Activated CD4-positive, alpha-beta T cell treated with anti-CD3 and anti-CD28 coated beads for 48 hours (primary cell): ENCODE data around the gene RNF212.

Source experiments
- DNase-seq: peaks from one replicate; pipeline ENCODE4 v3.0.0-alpha.2; 2020

RNF212 gene

GRCh38 chr4:1087371-1087770 lies 26.0 kb downstream of the RNF212 start:
- no peak for DNase-seq

DNA sequence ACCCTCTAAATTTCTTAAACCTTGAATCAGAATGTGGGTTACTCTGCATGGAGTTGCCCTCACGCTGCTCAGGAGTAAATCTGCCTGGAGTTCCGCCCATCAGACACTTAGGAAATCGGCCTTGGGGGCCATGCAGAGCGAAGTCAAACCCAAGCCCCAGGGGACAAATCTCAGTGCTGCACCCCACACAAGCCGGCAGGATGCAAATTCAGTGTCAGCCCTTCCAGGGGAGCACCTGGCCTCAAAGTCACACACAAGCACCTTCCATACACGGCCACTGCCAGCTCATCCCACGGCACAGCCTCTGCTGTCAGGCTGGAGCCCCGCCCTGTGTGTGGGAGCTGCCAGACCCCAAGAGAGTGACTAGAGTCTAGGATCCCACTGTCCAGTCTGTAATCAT lies 27.4 kb downstream of the RNF212 start:
- DNase-seq: no peak

DNA sequence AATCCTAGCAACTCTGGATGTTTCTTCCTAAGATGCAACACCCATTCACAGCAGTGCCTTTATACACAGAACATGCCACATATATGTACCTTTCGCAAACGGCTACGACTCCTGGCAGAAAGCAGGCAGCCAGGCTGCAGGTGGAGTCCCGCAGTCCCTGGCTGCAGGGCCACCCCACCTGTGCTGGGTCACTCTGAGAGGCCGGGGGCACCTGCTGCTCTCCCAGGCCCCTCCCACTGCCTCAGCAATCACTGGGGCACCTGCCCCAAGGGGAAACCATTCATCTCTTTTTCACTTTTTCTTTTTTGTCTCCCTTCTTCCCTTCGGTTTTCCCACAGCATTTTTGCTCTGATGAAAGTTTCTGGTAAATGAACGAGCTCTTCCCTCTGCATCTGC lies 28.0 kb downstream of the RNF212 start:
- DNase-seq: no peak

DNA sequence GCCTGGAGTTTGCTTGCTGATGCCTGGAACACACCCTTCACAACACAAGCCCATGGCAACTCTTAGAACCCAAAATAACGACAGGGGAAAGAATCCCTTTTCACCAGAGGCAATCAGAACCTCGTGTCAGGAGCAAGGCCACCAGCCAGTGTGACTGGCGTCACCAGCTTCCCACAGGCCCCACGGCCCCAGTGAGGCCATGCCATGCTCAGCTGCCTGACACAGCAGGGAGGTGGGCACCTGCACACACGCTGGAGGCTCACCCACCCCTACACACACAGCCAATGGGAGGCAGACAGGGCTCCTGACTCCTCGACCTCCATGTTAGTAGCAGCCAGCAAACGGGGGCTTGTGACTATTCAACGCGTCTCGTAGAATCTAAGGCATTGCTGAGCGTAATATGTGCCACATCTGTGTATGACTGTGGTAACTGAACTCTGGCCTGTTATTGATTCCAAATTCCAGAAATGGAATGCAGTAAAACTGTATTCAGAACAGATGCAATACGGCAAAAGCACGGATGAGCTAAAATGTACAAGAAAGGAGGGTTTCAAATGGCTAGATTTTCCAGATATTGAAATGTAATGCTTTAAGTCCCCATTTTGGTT lies 28.5 kb downstream of the RNF212 start:
- no peak for DNase-seq

GRCh38 chr4:1084394-1084793 lies 29.0 kb downstream of the RNF212 start:
- no peak for DNase-seq

DNA sequence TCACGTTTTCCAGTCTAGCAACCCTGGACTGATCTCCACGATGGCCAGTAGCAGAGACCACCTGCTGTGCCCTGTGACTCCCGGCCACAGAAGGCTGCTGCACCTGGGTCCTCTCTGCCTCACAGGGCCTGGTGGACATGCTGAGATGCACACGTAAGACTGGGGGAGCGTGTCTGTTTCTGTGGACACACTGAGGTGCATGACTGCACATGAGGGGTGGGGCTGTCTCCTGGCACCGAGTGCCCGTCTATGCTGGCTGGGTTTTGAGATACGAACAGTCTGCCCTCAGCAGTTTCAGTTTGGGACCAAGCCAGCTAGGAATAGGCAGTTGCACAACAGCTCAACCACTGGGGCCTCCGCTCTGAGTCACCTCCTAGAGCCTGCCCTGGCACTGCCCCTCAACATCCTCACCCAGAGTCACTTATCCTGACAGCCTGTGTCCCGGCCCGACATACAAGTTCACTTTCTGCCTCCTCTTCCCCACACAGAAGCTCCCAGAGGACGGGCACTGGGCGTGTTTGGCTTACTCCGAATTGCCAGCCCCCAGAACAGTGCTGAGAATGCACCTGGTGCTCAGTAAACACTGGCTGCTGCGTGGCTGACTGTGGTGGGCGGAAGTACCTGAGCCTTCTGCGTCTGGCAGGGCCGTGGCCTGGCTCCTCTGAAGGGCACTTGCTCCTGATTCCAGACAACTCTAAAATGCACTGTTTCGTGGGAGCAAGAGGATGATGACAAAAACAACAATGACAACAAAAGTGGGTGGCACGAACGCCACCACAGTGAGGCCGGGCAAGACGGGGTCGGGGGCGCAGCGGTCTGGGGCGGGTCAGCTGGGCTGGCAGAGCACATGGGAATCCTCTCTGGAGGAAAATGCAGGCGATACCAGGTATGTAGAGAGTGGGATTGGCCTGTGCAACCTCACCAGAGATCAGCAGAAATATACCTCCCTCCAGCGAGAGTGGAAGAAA lies 30.9 kb downstream of the RNF212 start:
- no peak for DNase-seq

GRCh38 chr4:1081689-1082040 lies 31.7 kb downstream of the RNF212 start:
- DNase-seq: peak; percentile 49

GRCh38 chr4:1080961-1081688 lies 32.2 kb downstream of the RNF212 start:
- peak; percentile 31 for DNase-seq

- DNase-seq: no peak
Measured at GRCh38 chr4:1080432-1080831, 32.9 kb downstream of the RNF212 start.

DNA sequence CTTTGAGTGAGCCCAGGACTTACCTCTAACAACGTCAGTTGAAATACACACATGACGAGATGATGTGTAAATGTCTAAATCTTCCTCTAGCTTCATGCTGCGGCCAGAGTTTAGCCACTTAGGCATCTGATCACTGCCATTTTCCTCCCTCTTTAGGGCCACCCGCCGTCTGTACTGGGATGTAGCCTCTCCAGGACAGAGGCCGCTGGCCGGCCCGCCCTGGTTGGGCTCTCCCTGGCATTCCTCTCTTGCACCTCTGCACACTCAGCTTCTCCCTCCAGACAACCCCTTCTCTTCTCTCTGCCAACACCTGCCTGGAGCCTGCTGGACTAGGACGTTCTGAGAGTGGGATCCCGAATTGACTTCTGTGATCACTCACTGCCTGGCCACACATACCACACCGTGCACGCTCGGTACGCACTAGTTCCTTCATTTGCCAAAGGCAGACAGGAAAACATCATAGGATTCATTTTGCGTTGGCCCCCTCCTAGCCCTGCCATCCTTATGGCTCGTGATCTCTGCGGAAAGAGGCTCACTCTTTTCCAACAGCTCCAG lies 33.6 kb downstream of the RNF212 start:
- no peak for DNase-seq

DNA sequence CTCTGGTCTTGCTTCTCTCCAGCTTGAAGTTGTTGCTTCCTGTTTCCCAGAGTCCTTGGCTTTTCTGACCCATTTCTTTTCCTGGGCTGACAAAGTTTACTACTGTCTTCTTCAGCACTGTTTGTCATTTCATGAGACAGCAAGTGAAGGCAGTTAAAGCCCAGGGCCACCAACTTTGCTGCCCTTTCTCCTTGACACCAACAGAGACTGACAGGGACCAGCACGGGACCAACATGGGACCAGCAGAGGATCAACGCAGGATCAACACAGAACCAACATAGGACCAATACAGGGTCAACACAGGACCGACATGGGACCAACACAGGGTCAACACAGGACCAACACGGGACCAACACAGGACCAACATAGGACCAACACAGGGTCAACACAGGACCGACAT lies 34.9 kb downstream of the RNF212 start:
- DNase-seq: no peak

DNA sequence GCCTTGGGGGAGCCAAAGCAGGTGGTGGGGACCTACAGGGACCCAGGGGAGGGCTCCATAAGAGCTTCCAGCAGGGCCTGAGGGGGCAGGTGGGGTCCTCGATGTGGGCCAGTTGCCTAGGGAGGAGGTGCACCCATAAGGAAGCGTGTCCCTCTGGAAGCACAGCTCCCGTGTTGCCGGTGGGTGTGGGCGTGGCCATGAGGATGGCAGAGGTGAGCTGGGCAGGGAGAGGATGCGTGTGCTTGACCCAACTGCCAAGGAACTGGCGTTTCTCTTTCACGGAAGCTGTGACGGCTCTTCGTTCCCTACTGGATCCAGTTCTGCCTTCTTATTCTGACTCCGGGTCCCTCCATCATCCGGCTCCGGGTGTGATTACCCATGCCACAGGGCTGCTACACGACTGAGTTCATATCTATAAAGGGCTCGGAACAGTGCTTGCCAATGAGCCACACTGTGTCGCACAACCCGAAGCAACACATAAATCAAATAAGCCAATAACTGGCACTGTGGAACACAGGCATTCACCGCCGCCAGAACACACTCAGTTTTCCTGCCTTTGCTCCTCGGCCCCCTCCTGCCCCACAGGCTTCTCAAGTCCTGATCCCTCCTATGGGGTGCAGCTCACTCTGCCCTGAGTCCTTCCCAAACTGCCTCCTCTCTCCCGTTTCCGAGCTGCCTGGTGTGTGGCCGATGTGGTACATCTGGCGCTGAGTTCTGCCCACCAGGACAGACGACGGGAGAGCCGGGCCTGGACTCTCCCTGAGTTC lies 35.5 kb downstream of the RNF212 start:
- no peak for DNase-seq

GRCh38 chr4:1075809-1076699 lies 37.3 kb downstream of the RNF212 start:
- DNase-seq: no peak

GRCh38 chr4:1075225-1075624 lies 38.1 kb downstream of the RNF212 start:
- no peak for DNase-seq

DNA sequence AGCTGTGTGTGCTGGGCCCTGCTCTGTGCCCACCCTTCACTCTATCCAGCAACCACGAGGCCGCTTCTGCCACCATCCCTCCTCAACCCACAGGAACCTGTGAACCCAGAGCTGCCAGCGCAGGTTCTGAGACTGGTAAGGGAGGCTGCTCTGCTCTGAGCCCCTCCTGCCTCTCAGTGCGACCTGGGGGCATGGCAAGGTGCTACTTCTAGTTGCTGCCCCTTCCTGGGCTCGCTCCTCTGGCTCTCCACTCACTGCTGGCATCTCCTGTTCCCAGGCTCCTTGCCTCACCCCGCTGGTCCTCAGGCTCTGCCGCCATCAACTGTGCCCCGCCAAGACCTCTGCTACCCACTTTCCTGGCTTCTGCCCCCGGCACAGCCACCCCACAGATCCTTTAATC lies 39.3 kb downstream of the RNF212 start:
- no peak for DNase-seq

DNA sequence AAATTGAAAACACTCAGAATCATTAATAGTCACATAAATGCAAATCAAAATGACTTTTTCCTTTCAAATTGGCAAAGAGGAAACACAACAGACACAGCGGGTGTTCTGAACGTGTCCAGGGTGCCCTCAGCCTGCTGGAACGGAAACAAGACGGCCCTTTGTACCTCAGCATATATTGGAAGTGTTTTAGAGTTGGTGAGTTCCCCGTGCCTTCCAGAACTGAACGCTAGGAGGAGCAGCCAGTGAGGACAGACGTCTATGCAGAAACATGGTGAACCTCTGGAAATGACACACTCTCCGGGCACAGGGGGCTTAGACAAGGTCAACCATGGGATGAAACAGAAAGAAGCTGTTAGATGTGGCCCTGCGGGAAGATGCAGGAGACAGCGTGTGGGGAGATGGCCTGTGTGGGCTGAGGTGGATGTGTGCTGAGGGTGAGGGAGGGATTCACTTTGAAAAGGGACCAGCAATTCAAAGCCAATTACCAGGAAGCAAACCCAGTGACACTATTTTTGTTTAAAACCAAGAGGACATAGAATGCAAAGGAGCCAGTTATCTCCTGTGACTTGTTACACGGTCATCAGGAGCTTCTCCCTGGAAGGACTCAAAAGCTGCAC lies 40.4 kb downstream of the RNF212 start:
- DNase-seq: peak; percentile 72

GRCh38 chr4:1069394-1069793 lies 44.0 kb downstream of the RNF212 start:
- DNase-seq: no peak

GRCh38 chr4:1065732-1066131 lies 47.6 kb downstream of the RNF212 start:
- DNase-seq: no peak

GRCh38 chr4:1062419-1062818 lies 50.9 kb downstream of the RNF212 start:
- DNase-seq: no peak

GRCh38 chr4:1061760-1062159 lies 51.6 kb downstream of the RNF212 start:
- no peak for DNase-seq

DNA sequence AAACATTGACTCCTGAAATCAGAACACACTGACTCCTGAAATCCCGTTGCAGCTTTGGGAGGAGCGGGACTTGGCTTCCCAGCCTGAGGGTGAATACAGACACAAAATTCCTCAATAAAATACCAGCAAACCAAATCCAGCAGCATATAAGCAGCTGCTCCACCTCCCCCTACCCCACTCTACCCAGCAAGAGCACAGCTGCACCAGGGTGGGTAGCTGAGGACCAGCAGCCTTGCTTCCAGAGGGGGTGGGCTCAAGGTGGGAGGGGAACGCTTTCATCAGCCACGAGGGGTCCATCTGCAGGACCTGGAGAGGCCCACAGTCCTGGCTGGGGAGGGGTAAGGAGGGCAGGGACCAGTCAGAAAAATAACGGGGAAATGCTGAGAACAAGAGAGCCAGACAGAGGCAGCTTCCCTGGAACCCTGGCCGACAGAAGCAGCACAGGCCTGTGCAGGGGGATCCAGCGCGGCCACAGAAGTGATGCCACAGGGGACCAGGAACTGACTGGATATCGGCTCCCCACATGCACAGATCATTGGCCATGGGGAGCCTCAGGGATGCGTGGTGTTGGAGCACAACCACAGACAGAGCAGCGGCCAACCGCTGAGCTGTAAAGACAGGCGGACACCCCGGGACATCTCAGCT lies 52.2 kb downstream of the RNF212 start:
- DNase-seq: no peak
